Erythroblast (primary cell): Measurements from ENCODE around the gene CACNG5.

Source experiments
- DNase-seq, 2 experiments: peaks; one replicate each; lab custom pipeline; 2025; lab: John Stamatoyannopoulos, UW
- GATA1 ChIP-seq: IDR thresholded peaks from 2 replicates; pipeline ENCODE4 v1.6.1; 2011; ENCODE audit warnings: low read depth, mild to moderate bottlenecking, control low read depth, low read length, moderate library complexity
- POLR2A ChIP-seq: IDR thresholded peaks from 2 replicates; pipeline ENCODE4 v1.6.1; 2011; ENCODE audit warnings: mild to moderate bottlenecking, low read length

CACNG5 gene

GRCh38 chr17:66834919-66835454 lies at the start of gene CACNG5:
Gene CACNG5, plus strand, starts transcription at chr17:66835117. Its CDS starts 42,216 bp downstream, at chr17:66877333.
- no peak for TF ChIP-seq POLR2A
- TF ChIP-seq GATA1: no peak
- no peak for DNase-seq

- no peak for TF ChIP-seq GATA1
- TF ChIP-seq POLR2A: no peak
- DNase-seq: no peak
Observed at GRCh38 chr17:66786107-66786506, 48.8 kb upstream of the CACNG5 start.

GRCh38 chr17:66787914-66788313 lies 47.0 kb upstream of the CACNG5 start:
- DNase-seq: no peak
- TF ChIP-seq GATA1: no peak
- TF ChIP-seq POLR2A: no peak

- TF ChIP-seq GATA1 (no peak), POLR2A (no peak)
Observed at GRCh38 chr17:66789093-66789492, 45.8 kb upstream of the CACNG5 start.

GRCh38 chr17:66789961-66790437 lies 44.9 kb upstream of the CACNG5 start:
- no peak for DNase-seq
- TF ChIP-seq POLR2A: no peak
- TF ChIP-seq GATA1: no peak

More at GRCh38 chr17:66789093-66789492, 45.8 kb upstream of the CACNG5 start:
- no peak for DNase-seq

GRCh38 chr17:66790501-66791061 lies 44.3 kb upstream of the CACNG5 start:
- no peak for TF ChIP-seq POLR2A
- TF ChIP-seq GATA1: no peak
- DNase-seq: no peak

- no peak for DNase-seq
- no peak for TF ChIP-seq GATA1
- TF ChIP-seq POLR2A: no peak
Observed at GRCh38 chr17:66791347-66791746, 43.6 kb upstream of the CACNG5 start.

GRCh38 chr17:66793814-66794213 lies 41.1 kb upstream of the CACNG5 start:
- no peak for DNase-seq
- TF ChIP-seq GATA1: no peak
- no peak for TF ChIP-seq POLR2A

GRCh38 chr17:66795486-66795885 lies 39.4 kb upstream of the CACNG5 start:
- TF ChIP-seq POLR2A: no peak
- no peak for TF ChIP-seq GATA1
- DNase-seq: no peak

- DNase-seq: no peak
- no peak for TF ChIP-seq GATA1
- no peak for TF ChIP-seq POLR2A
Observed at GRCh38 chr17:66799849-66800537, 34.9 kb upstream of the CACNG5 start.

- DNase-seq: no peak
- TF ChIP-seq POLR2A (no peak), GATA1 (no peak)
Observed at GRCh38 chr17:66803474-66803951, 31.4 kb upstream of the CACNG5 start.

- DNase-seq: no peak
- TF ChIP-seq POLR2A (no peak), GATA1 (no peak)
Observed at GRCh38 chr17:66805567-66805966, 29.4 kb upstream of the CACNG5 start.

GRCh38 chr17:66807182-66807581 lies 27.7 kb upstream of the CACNG5 start:
- DNase-seq: no peak
- TF ChIP-seq GATA1 (no peak), POLR2A (no peak)

GRCh38 chr17:66809408-66809807 lies 25.5 kb upstream of the CACNG5 start:
- TF ChIP-seq GATA1 (no peak), POLR2A (no peak)
- no peak for DNase-seq
